ENCODE data around the gene MSL2. TPM values are rescaled to one million over a fixed set of nuclear protein-coding genes. Genes with fewer than 3 reads are reported as not detected.
A peak's percentile ranks its signal among the peaks of the same experiment; 100 is the strongest.
"Not testable (repeated sequence)": the region's sequence is repeated elsewhere in the genome, so short reads cannot be mapped to it uniquely, and the experiment has no call there.

The MSL2 gene
- total RNA-seq, 2 experiments from 2014 or later: 62.1 to 69.2 TPM

GRCh38 chr3:136198462-136199078 lies 2.4 kb upstream of the MSL2 start:
- CTCF ChIA-PET: interaction anchor here (0.6 to 2.6 kb wide), 3 partner anchors 49 to 554 kb away, joined by 3 to 12 read pairs (median 5); partner anchors contain the start of gene STAG1
- DNase-seq, H3K27ac Mint-ChIP-seq, H3K9me3 Mint-ChIP-seq, POLR2A ChIA-PET, H3K27me3 Mint-ChIP-seq, H3K4me3 Mint-ChIP-seq: not testable (repeated sequence)
- peaks cover 14% of the 10 kb centered on the region for H3K4me1 Mint-ChIP-seq
- peaks cover 17% of the 10 kb centered on the region for H3K36me3 Mint-ChIP-seq (ENCODE audit: low read depth)

DNA sequence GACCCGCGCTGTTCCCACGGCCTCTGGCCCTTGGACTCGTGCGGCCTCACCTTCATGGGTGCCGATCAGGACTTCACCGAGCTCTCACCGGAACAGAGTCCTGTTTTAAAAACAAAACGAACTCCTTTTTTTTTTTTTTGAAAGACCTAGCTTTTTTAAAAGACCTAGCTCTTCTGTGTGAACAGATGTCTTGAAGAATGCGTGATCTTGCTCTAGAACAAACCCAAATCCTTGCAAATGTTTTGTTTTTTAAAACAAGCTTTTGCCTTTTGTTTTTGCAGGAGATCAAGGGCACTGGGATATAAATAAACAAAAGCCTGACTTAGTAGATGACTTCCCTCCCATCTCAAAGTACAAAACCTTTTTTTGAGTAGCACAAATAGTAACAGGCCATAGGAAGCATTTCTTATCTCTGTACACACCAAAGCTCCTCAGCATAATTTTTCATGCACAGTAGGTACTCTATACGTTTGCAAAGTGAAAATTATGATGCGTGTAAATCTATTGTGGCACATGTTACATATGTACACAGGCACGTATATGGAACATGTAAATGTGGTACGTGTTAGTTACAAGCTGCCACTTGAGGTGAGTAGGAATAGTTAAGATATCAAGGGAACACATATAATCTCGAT lies 1.1 kb upstream of the MSL2 start:
- H3K27ac Mint-ChIP-seq: peak overlapping the region; percentile 97
- H3K9me3 Mint-ChIP-seq: no peaks in the 10 kb centered on the region
- H3K27me3 Mint-ChIP-seq: peaks cover 3% of the 10 kb centered on the region
- H3K4me3 Mint-ChIP-seq: peak overlapping the region; percentile 99
- H3K4me1 Mint-ChIP-seq: peaks cover 16% of the 10 kb centered on the region
- POLR2A ChIA-PET: interaction anchor here (1.0 to 1.2 kb wide), 2 partner anchors 54 to 556 kb away, joined by 3 to 7 read pairs; partner anchors contain the start of gene STAG1
- peaks cover 28% of the 10 kb centered on the region for H3K36me3 Mint-ChIP-seq (ENCODE audit: low read depth)
- DNase-seq: no peak
- CTCF ChIA-PET: interaction anchor here (0.5 to 2.6 kb wide), 9 partner anchors 11 to 1371 kb away, joined by 3 to 12 read pairs (median 3); partner anchors contain the start of genes NCK1 and STAG1

DNA sequence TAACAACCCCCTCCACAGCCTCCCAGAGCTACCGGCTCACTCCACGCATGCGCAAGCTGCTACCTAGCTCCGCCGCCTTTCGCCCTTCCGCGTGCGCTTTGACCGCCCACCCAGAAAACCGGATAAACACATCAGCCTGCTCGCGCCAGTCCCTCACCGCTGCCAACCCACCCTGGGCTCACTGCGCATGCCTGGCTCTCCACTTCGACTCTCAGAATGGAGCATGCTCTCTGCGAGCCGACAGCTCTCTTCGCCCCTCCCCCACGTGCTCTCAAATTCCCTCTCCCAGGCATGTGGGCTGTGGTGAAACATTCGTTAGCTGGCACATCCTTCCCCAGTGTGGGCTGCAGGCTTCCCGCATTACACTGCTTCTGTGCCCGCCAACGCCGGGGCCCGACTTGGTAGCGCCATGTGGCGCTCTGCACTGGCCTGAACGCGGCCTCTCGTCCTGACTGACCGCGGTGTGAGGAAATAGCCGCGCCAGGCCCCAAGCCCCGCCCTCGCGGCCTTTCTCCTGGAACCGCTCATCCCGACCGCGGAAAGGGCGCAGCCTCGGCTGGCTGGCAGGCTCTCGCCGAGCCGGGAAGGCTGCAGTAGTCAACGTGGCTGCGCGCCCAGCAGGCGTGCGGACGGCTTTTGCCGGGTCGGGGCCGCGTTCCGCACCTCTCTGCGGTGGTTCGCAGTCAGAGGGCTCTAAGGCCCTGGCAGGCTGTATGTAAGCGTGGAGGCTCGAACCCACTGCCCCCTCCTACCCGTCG lies 445 bp upstream of the MSL2 start:
- peaks cover 35% of the 10 kb centered on the region for H3K36me3 Mint-ChIP-seq (ENCODE audit: low read depth)
- ChIA-PET POLR2A (interaction anchor here (0.6 to 1.2 kb wide), 5 partner anchors 239 to 665 kb away, joined by 3 to 7 read pairs (median 3); partner anchors contain the start of genes NCK1 and STAG1), CTCF (interaction anchor here (0.6 to 2.6 kb wide), 8 partner anchors 10 to 665 kb away, joined by 3 to 12 read pairs (median 4); partner anchors contain the start of genes NCK1 and STAG1)
- peak; percentile 99 for DNase-seq
- H3K27me3 Mint-ChIP-seq: no peaks in the 10 kb centered on the region
- peak overlapping the region; percentile 97 for H3K27ac Mint-ChIP-seq
- peak overlapping the region; percentile 99 for H3K4me3 Mint-ChIP-seq
- H3K4me1 Mint-ChIP-seq: peaks cover 23% of the 10 kb centered on the region
- no peaks in the 10 kb centered on the region for H3K9me3 Mint-ChIP-seq

- peak; percentile 77 for DNase-seq
- H3K27ac Mint-ChIP-seq: peak overlapping the region; percentile 97
Measured at GRCh38 chr3:136195258-136196063, 674 bp downstream of the MSL2 start.

GRCh38 chr3:136194409-136195257 lies 1.5 kb downstream of the MSL2 start:
- CTCF ChIA-PET: interaction anchor here (0.9 to 1.5 kb wide), 5 partner anchors 11 to 558 kb away, joined by 3 to 5 read pairs (median 4); no protein-coding TSS in a partner anchor
- POLR2A ChIA-PET: interaction anchor here (0.6 kb wide), 2 partner anchors 392 to 558 kb away, joined by 4 read pairs; no protein-coding TSS in a partner anchor
- Mint-ChIP-seq H3K27me3 (no peaks in the 10 kb centered on the region), H3K4me3 (peak overlapping the region; percentile 99), H3K9me3 (no peaks in the 10 kb centered on the region), H3K4me1 (peaks cover 42% of the 10 kb centered on the region), H3K27ac (peak overlapping the region; percentile 97), H3K36me3 (ENCODE audit: low read depth) (peaks cover 52% of the 10 kb centered on the region)
- DNase-seq: peak; percentile 63

More at GRCh38 chr3:136195258-136196063, 674 bp downstream of the MSL2 start:
- H3K27me3 Mint-ChIP-seq: no peaks in the 10 kb centered on the region
- peaks cover 34% of the 10 kb centered on the region for H3K4me1 Mint-ChIP-seq
- POLR2A ChIA-PET: interaction anchor here (1.0 kb wide), 1 partner anchor 666 kb away, joined by 3 read pairs; the partner anchor contains the start of gene NCK1
- H3K4me3 Mint-ChIP-seq: peak overlapping the region; percentile 99
- no peaks in the 10 kb centered on the region for H3K9me3 Mint-ChIP-seq
- CTCF ChIA-PET: interaction anchor here (0.9 to 2.6 kb wide), 5 partner anchors 9 to 557 kb away, joined by 3 to 12 read pairs (median 5); partner anchors contain the start of gene STAG1
- peaks cover 46% of the 10 kb centered on the region for H3K36me3 Mint-ChIP-seq (ENCODE audit: low read depth)

DNA sequence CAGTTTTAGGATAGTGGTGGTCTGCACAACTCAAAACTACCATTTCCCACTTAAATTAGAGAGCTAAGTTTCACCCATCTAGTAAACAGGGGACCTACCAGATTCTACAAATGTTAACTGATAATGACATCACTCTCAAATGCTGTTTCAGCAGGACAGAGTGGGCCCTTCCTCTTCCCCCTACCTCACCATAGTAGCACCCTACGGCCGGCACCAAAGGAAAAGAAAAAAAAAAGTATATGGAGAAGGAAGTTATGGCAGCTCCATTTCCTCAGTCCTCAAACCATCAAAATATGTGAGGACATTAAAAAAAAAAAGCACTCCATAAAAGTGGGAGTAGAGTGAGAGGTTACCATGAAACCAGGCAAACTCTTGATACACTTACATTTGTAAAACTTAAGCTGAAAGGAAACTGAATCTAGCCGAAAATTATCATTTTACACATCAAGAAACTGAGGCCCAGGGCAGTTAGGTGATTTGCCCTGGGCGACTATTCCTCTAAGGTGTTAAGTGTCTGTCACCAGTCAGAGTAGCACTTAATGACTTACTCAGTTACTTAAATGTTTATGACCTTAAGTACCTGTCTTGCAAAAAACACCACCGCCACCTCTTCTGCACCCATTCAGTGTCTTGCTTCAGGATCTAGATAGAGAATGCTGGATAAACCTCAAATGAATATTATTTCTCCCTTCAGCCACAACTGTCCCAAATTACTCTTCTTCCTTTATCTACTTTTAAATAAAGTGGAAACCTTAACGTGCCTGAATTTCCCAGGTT lies 2.7 kb downstream of the MSL2 start:
- Mint-ChIP-seq H3K4me1 (peaks cover 51% of the 10 kb centered on the region), H3K36me3 (ENCODE audit: low read depth) (peaks cover 58% of the 10 kb centered on the region), H3K4me3 (peak overlapping the region; percentile 99), H3K27me3 (no peaks in the 10 kb centered on the region), H3K27ac (peak overlapping the region; percentile 97), H3K9me3 (no peaks in the 10 kb centered on the region)
- CTCF ChIA-PET: interaction anchor here (0.9 to 1.2 kb wide), 4 partner anchors 12 to 559 kb away, joined by 3 to 4 read pairs (median 4); no protein-coding TSS in a partner anchor
- peak; percentile 19 for DNase-seq
- POLR2A ChIA-PET: interaction anchor here (0.6 kb wide), 1 partner anchor 12 kb away, joined by 8 read pairs; no protein-coding TSS in a partner anchor

DNA sequence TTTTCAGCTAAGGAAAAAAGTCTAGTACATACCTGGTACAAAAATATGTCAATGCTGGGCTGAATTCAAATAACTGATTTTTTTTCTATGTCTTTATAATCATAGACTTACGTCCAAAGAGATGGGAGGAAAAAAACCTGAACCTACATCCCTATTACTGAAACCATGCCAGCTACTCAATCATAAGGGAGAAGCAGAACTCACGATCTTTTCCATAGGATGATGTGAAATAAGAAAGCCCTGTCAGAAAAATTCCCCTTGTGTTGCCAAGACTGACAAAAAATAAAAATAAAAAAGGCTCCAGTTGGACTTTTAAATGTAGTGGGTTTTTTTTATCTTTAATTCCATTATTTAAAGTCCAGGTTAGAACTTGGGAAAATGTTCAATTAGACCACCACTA lies 3.3 kb downstream of the MSL2 start:
- ChIA-PET POLR2A (no interaction called here), CTCF (interaction anchor here (0.8 to 1.2 kb wide), 3 partner anchors 12 to 560 kb away, joined by 3 to 4 read pairs (median 3); partner anchors contain the start of gene STAG1)
- no peak for DNase-seq
- no peaks in the 10 kb centered on the region for H3K27me3 Mint-ChIP-seq
- H3K36me3 Mint-ChIP-seq (ENCODE audit: low read depth): peaks cover 59% of the 10 kb centered on the region
- peak overlapping the region; percentile 97 for H3K27ac Mint-ChIP-seq
- no peaks in the 10 kb centered on the region for H3K9me3 Mint-ChIP-seq
- peak overlapping the region; percentile 99 for H3K4me3 Mint-ChIP-seq
- peaks cover 50% of the 10 kb centered on the region for H3K4me1 Mint-ChIP-seq

DNA sequence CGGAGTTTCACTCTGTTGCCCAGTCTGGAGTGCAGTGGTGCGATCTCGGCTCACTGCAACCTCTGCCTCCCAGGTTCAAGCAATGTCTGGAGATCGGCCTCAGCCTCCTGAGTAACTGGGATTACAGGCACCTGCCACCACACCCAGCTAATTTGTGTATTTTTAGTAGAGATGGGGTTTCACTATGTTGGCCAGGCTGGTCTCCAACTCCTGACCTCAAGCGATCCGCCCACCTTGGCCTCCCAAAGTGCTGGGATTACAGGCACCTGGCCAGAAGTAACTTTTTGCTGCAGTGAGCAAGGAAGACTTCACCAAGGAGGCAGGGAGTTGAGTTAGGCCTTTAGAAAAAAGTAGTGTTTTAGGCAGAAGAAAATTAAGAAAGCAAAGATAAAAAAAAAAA lies 3.9 kb downstream of the MSL2 start:
- POLR2A ChIA-PET, H3K9me3 Mint-ChIP-seq, H3K27me3 Mint-ChIP-seq, DNase-seq: not testable (repeated sequence)
- CTCF ChIA-PET: interaction anchor here (0.8 to 1.2 kb wide), 2 partner anchors 11 to 560 kb away, joined by 3 to 4 read pairs; partner anchors contain the start of gene STAG1
- Mint-ChIP-seq H3K4me3 (peak overlapping the region; percentile 99), H3K27ac (peak overlapping the region; percentile 97), H3K4me1 (peaks cover 48% of the 10 kb centered on the region), H3K36me3 (ENCODE audit: low read depth) (peaks cover 59% of the 10 kb centered on the region)

GRCh38 chr3:136189859-136190617 lies 6.1 kb downstream of the MSL2 start:
- H3K36me3 Mint-ChIP-seq (ENCODE audit: low read depth): peaks cover 57% of the 10 kb centered on the region
- ChIA-PET CTCF (interaction anchor here (0.6 to 1.8 kb wide), 3 partner anchors 11 to 135 kb away, joined by 3 to 5 read pairs (median 3); no protein-coding TSS in a partner anchor), POLR2A (no interaction called here)
- H3K9me3 Mint-ChIP-seq: no peaks in the 10 kb centered on the region
- H3K27me3 Mint-ChIP-seq: no peaks in the 10 kb centered on the region
- no peak for DNase-seq
- peaks cover 65% of the 10 kb centered on the region for H3K4me1 Mint-ChIP-seq
- H3K27ac Mint-ChIP-seq: no peak overlapping the region
- peak overlapping the region; percentile 99 for H3K4me3 Mint-ChIP-seq

DNA sequence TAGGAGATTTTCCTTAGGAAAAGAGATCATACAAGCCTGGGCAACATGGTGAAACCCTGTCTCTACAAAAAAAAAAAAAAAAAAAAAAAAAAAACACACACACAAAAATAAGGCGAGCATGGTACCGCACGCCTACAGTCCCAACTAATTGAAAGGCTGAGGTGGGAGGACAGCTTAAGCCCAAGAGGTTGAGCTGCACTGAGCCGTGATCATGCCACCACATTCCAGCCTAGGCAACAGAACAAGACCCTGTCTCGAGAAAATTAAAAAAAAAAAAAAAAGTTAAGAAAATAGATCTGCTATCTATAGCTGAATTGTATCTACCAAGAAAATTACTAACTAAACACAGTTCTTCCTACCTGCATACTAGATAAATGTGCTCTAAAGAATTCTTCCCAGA lies 7.1 kb downstream of the MSL2 start:
- no peak for DNase-seq
- Mint-ChIP-seq H3K4me3 (no peak overlapping the region), H3K4me1 (peaks cover 68% of the 10 kb centered on the region), H3K9me3 (no peaks in the 10 kb centered on the region), H3K36me3 (ENCODE audit: low read depth) (peaks cover 47% of the 10 kb centered on the region), H3K27ac (no peak overlapping the region), H3K27me3 (no peaks in the 10 kb centered on the region)
- ChIA-PET CTCF (interaction anchor here (1.8 kb wide), 1 partner anchor 10 kb away, joined by 5 read pairs; no protein-coding TSS in a partner anchor), POLR2A (no interaction called here)

Measured in activated CD4-positive, alpha-beta T cell treated with anti-CD3 and anti-CD28 coated beads, Interleukin-2, amount 10 ng/mL, durations not matched to agents 7 days and 5 days (primary cell).